Esophagus muscularis mucosa (tissue), 3 donors: ENCODE measurements around the gene SLC27A2.

ENCODE experiments used
- CTCF ChIP-seq, 3 experiments: fragments of 200-600 bp in 2 of 3; fragments of 450-650 bp in 1 of 3; sonication (generic) in 2 of 3; IDR thresholded peaks; one replicate each; pipeline ENCODE4 v1.5.1; 2017 to 2019; ENCODE audit warnings: antibody characterized with exemption in 3 of 3, mild to moderate bottlenecking in 2 of 3, moderate library complexity in 1 of 3
- POLR2A ChIP-seq: fragments of 450-650 bp; IDR thresholded peaks from one replicate; pipeline ENCODE4 v1.6.1; 2017; ENCODE audit warnings: antibody characterized with exemption, moderate library complexity, mild to moderate bottlenecking, low read depth
- POLR2AphosphoS5 ChIP-seq, 2 donors: sonication (generic); formaldehyde crosslinking; IDR thresholded peaks; one replicate each; pipeline ENCODE4 v1.6.1; 2017; ENCODE audit warnings: antibody characterized with exemption in 2 of 2

DNA sequence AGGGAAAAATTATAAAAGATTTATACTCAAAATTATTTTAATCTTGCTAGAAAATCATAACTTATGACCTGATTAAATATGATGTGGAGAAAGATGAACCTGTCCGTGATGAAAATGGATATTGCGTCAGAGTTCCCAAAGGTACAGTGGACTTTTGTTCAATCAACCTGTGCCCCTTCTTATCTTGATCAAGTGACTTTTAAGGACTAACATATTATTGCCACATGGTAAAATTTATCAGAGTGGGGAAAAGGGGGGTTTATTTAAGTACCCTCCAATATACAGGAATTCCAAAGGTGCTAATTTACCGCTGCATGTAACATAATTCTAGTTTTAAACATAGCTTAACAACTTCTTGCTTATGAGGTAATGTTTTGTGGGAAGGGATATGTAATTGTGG is 43.9 kb downstream of the SLC27A2 start:
- TF ChIP-seq POLR2A = no peak
- TF ChIP-seq CTCF (IDR thresholded peaks at IDR 0.05) = no peak
- TF ChIP-seq POLR2AphosphoS5 (IDR thresholded peaks at IDR 0.05) = no peak
